Measurements from ENCODE around the gene DPEP2. TPM values are rescaled to one million over a fixed set of nuclear protein-coding genes. Genes with fewer than 3 reads are reported as not detected.
"Not testable (repeated sequence)": the region's sequence is repeated elsewhere in the genome, so short reads cannot be mapped to it uniquely, and the experiment has no call there.

Gene DPEP2
- total and polyA plus RNA-seq, 8 donors = 0.32 to 4.0 (median 1.0) TPM; not detected in 2

- DNase-seq (no peak), FAIRE-seq (no peak)
- TF ChIP-seq CTCF (IDR thresholded peaks at IDR 0.05) = no peak
Observed at GRCh38 chr16:67940446-67941089, 58.7 kb downstream of the DPEP2 start.

GRCh38 chr16:67939507-67940445 lies 59.5 kb downstream of the DPEP2 start:
- Histone ChIP-seq H3K27me3 (no peaks in the 10 kb centered on the region), H3K27ac (no peak overlapping the region), H3K36me3 (peaks cover 0 to 6% (median 0%) of the 10 kb centered on the region in 3 donors), H3K4me1 (peaks cover 0 to 12% (median 0%) of the 10 kb centered on the region in 3 donors), H3K9me3 (no peaks in the 10 kb centered on the region), H3K4me3 (no peak overlapping the region)
- intact Hi-C loops (cut with DNase I) = loop anchor here in 1 of 3 donors (10.0 kb wide), 1 partner anchor 415 kb away; the partner anchor contains the start of gene RIPOR1
- TF ChIP-seq CTCF (IDR thresholded peaks at IDR 0.05) = no peak
- 76% methylated on average over 33 of the region's 33 CpGs for WGBS, 2 donors
- FAIRE-seq (no peak), DNase-seq (peak in 5 of 6 donors; percentile 44 to 84 (median 56)), ATAC-seq (no peak)

More at GRCh38 chr16:67940446-67941089, 58.7 kb downstream of the DPEP2 start:
- 95 to 99% methylated on average over 5 of the region's 5 CpGs for WGBS, 2 donors
- Histone ChIP-seq H3K27ac (no peak overlapping the region), H3K27me3 (no peaks in the 10 kb centered on the region), H3K36me3 (peaks cover 0 to 14% (median 4%) of the 10 kb centered on the region in 3 donors), H3K9me3 (no peaks in the 10 kb centered on the region), H3K4me1 (peaks cover 0 to 7% (median 0%) of the 10 kb centered on the region in 3 donors), H3K4me3 (no peak overlapping the region)
- no peak for ATAC-seq
- intact Hi-C loops (cut with DNase I) = no loop called here

- not testable (repeated sequence) for H3K36me3 ChIP-seq, H3K27ac ChIP-seq
Observed at GRCh38 chr16:67937713-67938112, 61.6 kb downstream of the DPEP2 start.

More at GRCh38 chr16:67937713-67938112, 61.6 kb downstream of the DPEP2 start:
- peaks cover 0 to 20% (median 0%) of the 10 kb centered on the region in 3 donors for H3K4me1 ChIP-seq
- DNase-seq, ATAC-seq, FAIRE-seq, H3K9me3 ChIP-seq, H3K4me3 ChIP-seq, H3K27me3 ChIP-seq: not testable (repeated sequence)
- intact Hi-C loops (cut with DNase I) = loop anchor here in 1 of 3 donors (10.0 kb wide), 1 partner anchor 413 kb away; the partner anchor contains the start of gene RIPOR1
- 92 to 97% methylated on average over 5 of the region's 5 CpGs for WGBS, 2 donors

Other genes with a start within 250 kb of the DPEP2 start
- 10 to 100 TPM in 4 of 6 donors, 1 to 10 TPM in 2; 8.7 to 15.4 (median 11.3) TPM for gene RANBP10, start 192.9 kb downstream of the DPEP2 start, total RNA-seq
- 10 to 100 TPM; 11.4 to 11.8 TPM for gene RANBP10, start 192.9 kb downstream of the DPEP2 start, polyA plus RNA-seq
- 1 to 10 TPM in 2 of 6 donors, under 1 TPM in 4; 0.25 to 1.5 (median 0.96) TPM for gene TSNAXIP1, start 192.6 kb downstream of the DPEP2 start, total RNA-seq
- 10 to 100 TPM in 1 of 2 donors, 1 to 10 TPM in 1; 5.8 to 11.1 TPM for gene TSNAXIP1, start 192.6 kb downstream of the DPEP2 start, polyA plus RNA-seq
- 10 to 100 TPM; 10.9 to 16.5 (median 14.3) TPM for gene THAP11, start 157.2 kb downstream of the DPEP2 start, total RNA-seq
- 10 to 100 TPM in 1 of 2 donors, 1 to 10 TPM in 1; 5.1 to 13.7 TPM for gene THAP11, start 157.2 kb downstream of the DPEP2 start, polyA plus RNA-seq
- 10 to 100 TPM; 25.8 to 51.4 (median 36.5) TPM for gene NUTF2, start 152.6 kb downstream of the DPEP2 start, total RNA-seq
- 10 to 100 TPM; 63.0 to 69.1 TPM for gene NUTF2, start 152.6 kb downstream of the DPEP2 start, polyA plus RNA-seq
- gene CENPT, start 151.8 kb downstream of the DPEP2 start, total RNA-seq = 10 to 100 TPM; 19.6 to 37.0 (median 27.7) TPM
- gene CENPT, start 151.8 kb downstream of the DPEP2 start, polyA plus RNA-seq = 100 to 1,000 TPM; 142 to 143 TPM
- 10 to 100 TPM; 20.2 to 37.0 (median 23.4) TPM for gene EDC4, start 126.4 kb downstream of the DPEP2 start, total RNA-seq
- 10 to 100 TPM; 59.1 to 66.2 TPM for gene EDC4, start 126.4 kb downstream of the DPEP2 start, polyA plus RNA-seq
- under 1 TPM in 3 of 6 donors, not detected in 3; 0.34 to 0.67 (median 0.40) TPM for gene NRN1L, start 114.6 kb downstream of the DPEP2 start, total RNA-seq
- 1 to 10 TPM; 2.7 to 4.2 TPM for gene NRN1L, start 114.6 kb downstream of the DPEP2 start, polyA plus RNA-seq
- gene PSKH1, start 106.2 kb downstream of the DPEP2 start, total RNA-seq = 10 to 100 TPM; 13.9 to 17.7 (median 15.7) TPM
- gene PSKH1, start 106.2 kb downstream of the DPEP2 start, polyA plus RNA-seq = 10 to 100 TPM; 12.7 to 15.9 TPM
- gene CTRL, start 67.6 kb downstream of the DPEP2 start, total RNA-seq = 1,000 to 10,000 TPM in 2 of 6 donors, 100 to 1,000 TPM in 4; 559 to 2,165 (median 815) TPM
- gene CTRL, start 67.6 kb downstream of the DPEP2 start, polyA plus RNA-seq = 100 to 1,000 TPM; 580 to 609 TPM
- 10 to 100 TPM; 40.0 to 62.2 (median 51.3) TPM for gene PSMB10, start 62.6 kb downstream of the DPEP2 start, total RNA-seq
- 100 to 1,000 TPM in 1 of 2 donors, 10 to 100 TPM in 1; 65.7 to 195 TPM for gene PSMB10, start 62.6 kb downstream of the DPEP2 start, polyA plus RNA-seq
- gene LCAT, start 55.4 kb downstream of the DPEP2 start, total RNA-seq = 10 to 100 TPM in 2 of 6 donors, 1 to 10 TPM in 4; 2.8 to 12.4 (median 8.5) TPM
- 10 to 100 TPM; 54.3 to 65.5 TPM for gene LCAT, start 55.4 kb downstream of the DPEP2 start, polyA plus RNA-seq
- 10 to 100 TPM; 15.8 to 46.4 (median 27.9) TPM for gene SLC12A4, start 30.8 kb downstream of the DPEP2 start, total RNA-seq
- gene SLC12A4, start 30.8 kb downstream of the DPEP2 start, polyA plus RNA-seq = 10 to 100 TPM; 21.0 to 44.8 TPM
- under 1 TPM in 2 of 6 donors, not detected in 4; 0.09 to 0.12 TPM for gene DPEP3, start 19.0 kb downstream of the DPEP2 start, total RNA-seq
- gene DPEP3, start 19.0 kb downstream of the DPEP2 start, polyA plus RNA-seq = not detected
- not detected for gene DPEP2NB, start 16.4 kb upstream of the DPEP2 start, total RNA-seq
- gene DPEP2NB, start 16.4 kb upstream of the DPEP2 start, polyA plus RNA-seq = not detected
- 1 to 10 TPM; 2.1 to 5.1 (median 4.0) TPM for gene DDX28, start 23.7 kb upstream of the DPEP2 start, total RNA-seq
- gene DDX28, start 23.7 kb upstream of the DPEP2 start, polyA plus RNA-seq = 1 to 10 TPM; 3.6 to 7.4 TPM
- 1 to 10 TPM; 2.7 to 5.6 (median 3.6) TPM for gene DUS2, start 23.8 kb upstream of the DPEP2 start, total RNA-seq
- gene DUS2, start 23.8 kb upstream of the DPEP2 start, polyA plus RNA-seq = 1 to 10 TPM; 6.1 to 6.2 TPM
- 10 to 100 TPM in 5 of 6 donors, 1 to 10 TPM in 1; 9.5 to 19.3 (median 13.5) TPM for gene NFATC3, start 85.9 kb upstream of the DPEP2 start, total RNA-seq
- 1 to 10 TPM; 3.8 to 4.5 TPM for gene NFATC3, start 85.9 kb upstream of the DPEP2 start, polyA plus RNA-seq
- gene ESRP2, start 236.6 kb upstream of the DPEP2 start, total RNA-seq = 10 to 100 TPM; 20.1 to 43.4 (median 33.3) TPM
- 10 to 100 TPM; 35.5 to 45.5 TPM for gene ESRP2, start 236.6 kb upstream of the DPEP2 start, polyA plus RNA-seq
- 10 to 100 TPM in 1 of 6 donors, 1 to 10 TPM in 5; 3.5 to 14.1 (median 5.1) TPM for gene PLA2G15, start 245.9 kb upstream of the DPEP2 start, total RNA-seq
- 1 to 10 TPM; 6.1 to 8.4 TPM for gene PLA2G15, start 245.9 kb upstream of the DPEP2 start, polyA plus RNA-seq